ENCODE data around the gene NUAK2.
"Not testable (repeated sequence)": the region's sequence is repeated elsewhere in the genome, so short reads cannot be mapped to it uniquely, and the experiment has no call there.

The NUAK2 gene

DNA sequence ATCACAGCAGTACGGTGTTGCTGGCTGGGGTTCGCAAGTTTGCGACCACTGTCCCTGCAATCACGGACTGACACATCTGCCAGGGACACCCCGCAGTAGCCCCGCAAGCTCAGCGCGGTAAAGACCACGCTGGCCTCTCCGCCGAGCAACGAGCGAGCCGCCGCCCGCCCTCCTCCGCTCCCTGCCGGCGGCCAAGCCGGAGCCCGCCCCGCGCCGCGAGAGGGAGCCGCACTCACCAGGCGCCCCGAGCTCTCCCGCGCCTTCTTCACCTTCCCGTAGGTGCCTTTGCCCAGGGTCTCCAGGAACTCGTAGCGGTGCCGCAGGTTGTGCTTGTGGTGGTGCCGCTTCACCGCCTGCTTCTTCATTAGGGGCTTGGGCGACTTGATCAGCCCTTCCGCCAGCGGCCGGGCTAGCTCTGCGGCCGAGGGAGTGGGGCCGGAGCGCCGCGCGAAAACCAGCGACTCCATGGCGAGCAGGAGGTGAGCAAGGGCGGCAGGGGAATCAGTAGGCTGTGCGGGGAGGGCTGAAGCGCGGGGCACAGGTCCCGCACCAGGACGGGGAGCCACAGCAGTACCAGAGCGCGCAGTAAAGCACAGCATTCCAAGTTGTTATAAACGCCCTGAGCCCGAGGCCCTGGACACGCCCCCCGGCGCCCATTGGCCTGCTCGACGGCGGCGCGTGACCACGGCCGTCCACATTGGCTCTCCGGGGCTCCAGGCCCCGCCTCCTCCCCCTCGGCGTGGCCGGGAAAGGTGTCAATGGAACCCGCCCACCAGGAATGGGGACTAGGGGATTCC lies at the start of gene NUAK2:
Gene NUAK2 (minus strand): TSS at position 584 of the 797 bp plus-strand sequence. CDS start 117 bp downstream, at position 467.
- Histone ChIP-seq H3K4me1 (ENCODE audit: insufficient read depth, low read length) (peaks cover 45% of the 10 kb centered on the region), H3K36me3 (ENCODE audit: insufficient read depth, low read length) (0 out of 2 replicates have a peak, but pooled peaks cover 3% of the 10 kb centered on the region), H3K9ac (ENCODE audit: low read depth, low read length) (peak within 1 kb of the TSS; percentile 80), H3K9me3 (ENCODE audit: control insufficient read depth, insufficient read depth, low read length) (no peaks in the 10 kb centered on the region)

DNA sequence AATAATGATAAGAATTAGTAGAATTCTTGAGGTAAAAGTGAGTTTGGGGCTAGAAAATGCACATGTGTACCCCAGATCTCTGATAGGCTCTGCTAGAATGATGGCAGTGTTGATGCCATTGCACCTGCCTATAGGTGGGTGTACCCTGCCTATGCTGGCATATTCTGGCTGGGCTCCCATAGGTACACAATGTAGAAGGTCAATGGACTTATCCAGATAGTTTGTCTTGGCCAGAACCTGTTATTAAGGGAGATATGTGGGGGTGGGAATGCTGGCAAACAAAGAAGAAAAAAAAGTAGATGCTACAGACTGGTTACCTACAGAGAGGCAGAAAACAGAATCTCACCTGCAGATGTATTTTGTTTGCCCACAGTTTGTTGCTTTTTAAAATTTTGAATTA lies 49.2 kb upstream of the NUAK2 start:
- H3K4me1 ChIP-seq (ENCODE audit: insufficient read depth, low read length) = peaks cover 50% of the 10 kb centered on the region
- no peaks in the 10 kb centered on the region for H3K36me3 ChIP-seq (ENCODE audit: insufficient read depth, low read length)
- no peaks in the 10 kb centered on the region for H3K9me3 ChIP-seq (ENCODE audit: control insufficient read depth, insufficient read depth, low read length)
- H3K9ac ChIP-seq (ENCODE audit: low read depth, low read length) = no peak overlapping the region

DNA sequence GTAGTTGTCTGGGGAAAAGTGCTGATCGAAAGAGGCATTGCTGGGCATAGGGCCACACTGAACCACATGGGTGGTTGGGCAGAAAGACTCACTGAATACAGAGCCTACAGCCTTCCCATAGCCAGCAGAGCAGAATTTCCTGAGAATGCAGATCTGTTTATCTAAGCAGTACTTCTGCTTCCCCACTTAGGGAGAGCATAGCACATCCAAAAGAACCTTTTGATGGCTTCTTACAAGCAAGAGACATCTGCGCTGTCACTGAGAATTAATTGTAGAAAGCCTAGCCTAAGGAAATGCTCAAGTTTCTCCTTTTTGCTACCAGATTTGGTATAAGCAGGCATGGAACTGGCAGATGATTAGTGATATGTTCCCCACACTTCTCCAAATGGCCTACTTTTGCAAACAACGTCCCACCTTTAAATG lies 48.2 kb upstream of the NUAK2 start:
- no peaks in the 10 kb centered on the region for H3K36me3 ChIP-seq (ENCODE audit: insufficient read depth, low read length)
- H3K9ac ChIP-seq (ENCODE audit: low read depth, low read length) = no peak overlapping the region

DNA sequence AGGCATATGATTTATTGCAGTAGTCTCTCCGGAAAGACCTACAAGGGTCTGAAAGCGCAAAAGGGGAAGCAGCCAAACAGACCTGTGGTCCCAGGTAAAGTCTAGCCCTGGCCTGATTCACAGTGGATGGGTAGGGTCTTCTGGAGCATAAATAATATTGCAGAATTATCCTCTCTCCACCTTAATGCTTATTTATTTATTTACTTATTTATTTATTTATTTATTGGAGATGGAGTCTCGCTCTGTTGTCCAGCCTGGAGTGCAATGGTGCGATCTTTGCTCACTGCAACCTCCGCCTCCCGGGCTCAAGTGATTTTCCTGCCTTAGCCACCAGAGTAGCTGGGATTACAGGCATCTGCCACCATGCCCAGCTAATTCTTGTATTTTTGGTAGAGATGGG lies 46.9 kb upstream of the NUAK2 start:
- no peaks in the 10 kb centered on the region for H3K9me3 ChIP-seq (ENCODE audit: control insufficient read depth, insufficient read depth, low read length)
- no peaks in the 10 kb centered on the region for H3K36me3 ChIP-seq (ENCODE audit: insufficient read depth, low read length)
- no peak overlapping the region for H3K9ac ChIP-seq (ENCODE audit: low read depth, low read length)
- peaks cover 34% of the 10 kb centered on the region for H3K4me1 ChIP-seq (ENCODE audit: insufficient read depth, low read length)

More for the DNA sequence above, 48.2 kb upstream of the NUAK2 start:
- Histone ChIP-seq H3K4me1 (ENCODE audit: insufficient read depth, low read length) (peaks cover 46% of the 10 kb centered on the region), H3K9me3 (ENCODE audit: control insufficient read depth, insufficient read depth, low read length) (no peaks in the 10 kb centered on the region)

DNA sequence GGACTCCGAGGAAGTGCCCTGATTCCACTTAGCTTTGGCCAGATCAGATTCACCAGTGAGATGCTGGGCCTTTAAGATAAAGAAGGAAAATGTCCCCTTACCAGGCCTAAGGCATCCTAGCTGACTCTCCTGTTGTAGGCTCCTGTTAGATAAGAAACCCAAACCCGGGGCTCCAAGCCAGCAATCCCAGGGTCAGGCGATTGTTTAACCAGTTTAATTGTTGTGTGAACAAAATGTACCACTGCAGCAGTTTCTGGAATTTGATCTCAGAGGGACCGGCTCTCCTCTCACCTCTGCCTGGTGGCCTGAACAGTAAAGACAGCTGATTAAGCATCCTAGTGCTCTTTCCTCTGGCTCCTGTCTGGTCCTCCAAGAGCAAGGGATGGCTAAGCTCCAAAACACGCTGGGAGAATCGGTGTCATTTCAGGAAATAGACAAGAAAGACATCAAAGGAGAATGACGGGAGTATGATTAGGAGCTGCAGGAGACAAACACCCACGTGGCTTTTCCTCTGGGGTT lies 44.5 kb upstream of the NUAK2 start:
- H3K9me3 ChIP-seq (ENCODE audit: control insufficient read depth, insufficient read depth, low read length) = no peaks in the 10 kb centered on the region
- no peak overlapping the region for H3K9ac ChIP-seq (ENCODE audit: low read depth, low read length)
- H3K4me1 ChIP-seq (ENCODE audit: insufficient read depth, low read length) = peaks cover 17% of the 10 kb centered on the region
- H3K36me3 ChIP-seq (ENCODE audit: insufficient read depth, low read length) = no peaks in the 10 kb centered on the region

DNA sequence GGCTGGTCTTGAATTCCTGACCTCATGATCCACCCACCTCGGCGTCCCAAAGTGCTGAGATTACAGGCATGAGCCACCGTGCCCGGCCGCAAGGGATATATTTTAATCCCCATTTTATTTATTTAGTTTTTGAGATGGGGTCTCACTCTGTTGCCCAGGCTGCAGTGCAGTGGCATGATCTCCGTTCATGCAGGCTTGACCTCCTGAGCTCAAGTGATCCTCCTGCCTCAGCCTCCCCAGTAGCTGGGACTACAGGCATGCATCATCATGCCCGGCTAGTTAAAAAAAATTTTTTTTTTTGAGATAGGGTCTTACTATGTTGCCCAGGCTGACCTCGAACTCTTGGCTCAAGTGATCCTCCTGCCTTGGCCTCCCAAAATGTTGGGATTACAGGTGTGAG lies 43.5 kb upstream of the NUAK2 start:
- H3K4me1 ChIP-seq (ENCODE audit: insufficient read depth, low read length) = peaks cover 16% of the 10 kb centered on the region
- not testable (repeated sequence) for H3K9me3 ChIP-seq (ENCODE audit: control insufficient read depth, insufficient read depth, low read length); H3K9ac ChIP-seq (ENCODE audit: low read depth, low read length); H3K36me3 ChIP-seq (ENCODE audit: insufficient read depth, low read length)

DNA sequence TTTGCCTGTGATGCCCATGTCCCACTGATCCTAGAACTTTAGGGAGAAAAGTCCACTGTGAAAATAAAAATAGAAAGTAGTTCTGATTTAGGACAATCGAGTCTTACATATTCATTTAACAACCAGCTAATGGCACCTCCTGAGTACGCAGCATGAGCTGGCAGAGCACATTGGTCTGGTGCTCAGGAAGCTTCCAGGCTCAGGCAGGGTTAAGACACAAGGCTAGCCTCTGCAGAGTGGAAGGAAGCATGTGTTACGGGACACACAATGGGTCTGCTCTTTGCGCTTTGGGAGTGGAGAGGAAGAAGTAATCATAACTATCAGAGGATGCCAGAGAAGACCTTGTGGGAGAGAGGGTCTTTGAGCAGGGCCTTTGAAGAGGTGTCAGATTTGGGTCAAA lies 39.3 kb upstream of the NUAK2 start:
- Histone ChIP-seq H3K9me3 (ENCODE audit: control insufficient read depth, insufficient read depth, low read length) (no peaks in the 10 kb centered on the region), H3K36me3 (ENCODE audit: insufficient read depth, low read length) (no peaks in the 10 kb centered on the region), H3K4me1 (ENCODE audit: insufficient read depth, low read length) (peaks cover 28% of the 10 kb centered on the region), H3K9ac (ENCODE audit: low read depth, low read length) (no peak overlapping the region)

- no peak overlapping the region for H3K9ac ChIP-seq (ENCODE audit: low read depth, low read length)
- H3K36me3 ChIP-seq (ENCODE audit: insufficient read depth, low read length) = no peaks in the 10 kb centered on the region
- H3K9me3 ChIP-seq (ENCODE audit: control insufficient read depth, insufficient read depth, low read length) = no peaks in the 10 kb centered on the region
- peaks cover 28% of the 10 kb centered on the region for H3K4me1 ChIP-seq (ENCODE audit: insufficient read depth, low read length)
Measured at GRCh38 chr1:205359771-205360565, 38.4 kb upstream of the NUAK2 start.

GRCh38 chr1:205358579-205358978 lies 37.0 kb upstream of the NUAK2 start:
- Histone ChIP-seq H3K9me3 (ENCODE audit: control insufficient read depth, insufficient read depth, low read length) (no peaks in the 10 kb centered on the region), H3K9ac (ENCODE audit: low read depth, low read length) (no peak overlapping the region), H3K4me1 (ENCODE audit: insufficient read depth, low read length) (peaks cover 34% of the 10 kb centered on the region), H3K36me3 (ENCODE audit: insufficient read depth, low read length) (no peaks in the 10 kb centered on the region)

DNA sequence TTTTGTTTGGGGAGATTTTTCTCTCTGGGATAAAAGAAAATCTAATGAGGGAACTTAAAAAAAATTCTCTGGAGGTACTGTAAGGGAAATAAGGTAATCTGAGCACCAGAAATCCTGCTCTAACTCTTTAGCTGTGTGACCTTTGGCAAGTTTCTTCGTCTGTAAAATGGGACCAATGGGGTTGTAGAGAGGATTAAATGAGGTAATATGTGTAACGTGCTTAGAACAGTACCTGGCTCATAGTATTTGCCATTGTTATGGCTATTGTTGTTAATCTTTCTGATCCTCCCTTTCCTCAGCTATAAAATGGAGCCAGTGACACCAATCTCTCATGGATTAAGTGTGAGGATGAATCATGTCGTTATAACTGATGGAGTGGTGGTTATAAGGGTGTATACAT lies 36.0 kb upstream of the NUAK2 start:
- Histone ChIP-seq H3K36me3 (ENCODE audit: insufficient read depth, low read length) (no peaks in the 10 kb centered on the region), H3K9me3 (ENCODE audit: control insufficient read depth, insufficient read depth, low read length) (no peaks in the 10 kb centered on the region), H3K4me1 (ENCODE audit: insufficient read depth, low read length) (peaks cover 38% of the 10 kb centered on the region), H3K9ac (ENCODE audit: low read depth, low read length) (no peak overlapping the region)

- Histone ChIP-seq H3K9me3 (ENCODE audit: control insufficient read depth, insufficient read depth, low read length) (no peaks in the 10 kb centered on the region), H3K4me1 (ENCODE audit: insufficient read depth, low read length) (peaks cover 45% of the 10 kb centered on the region), H3K9ac (ENCODE audit: low read depth, low read length) (peak within 1 kb of the TSS; percentile 31), H3K36me3 (ENCODE audit: insufficient read depth, low read length) (no peaks in the 10 kb centered on the region)
Measured at GRCh38 chr1:205356440-205357139, 35.0 kb upstream of the NUAK2 start, which contains the start of gene KLHDC8A. Gene KLHDC8A, minus strand, starts transcription at chr1:205356922. Its CDS starts 13,318 bp downstream, at chr1:205343604.

DNA sequence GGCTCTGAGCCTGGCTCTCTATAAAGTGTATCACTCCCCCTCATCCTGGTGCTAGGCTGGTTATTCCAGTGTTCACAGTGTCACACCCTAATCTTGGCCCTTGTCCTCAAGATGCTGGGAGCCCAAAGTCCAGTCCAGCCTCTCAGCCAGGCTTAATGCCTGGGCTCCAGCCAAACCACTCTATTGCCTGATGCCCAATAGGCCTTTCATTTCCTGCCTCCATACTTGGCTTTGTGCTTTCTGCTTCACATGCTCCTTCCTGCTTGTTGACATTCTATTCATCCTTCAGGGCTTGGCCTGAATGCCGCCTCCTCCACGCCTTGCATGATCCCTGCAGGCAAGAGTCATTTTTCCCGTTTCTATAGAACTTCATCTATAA lies 33.5 kb upstream of the NUAK2 start:
- Histone ChIP-seq H3K36me3 (ENCODE audit: insufficient read depth, low read length) (no peaks in the 10 kb centered on the region), H3K4me1 (ENCODE audit: insufficient read depth, low read length) (peaks cover 56% of the 10 kb centered on the region), H3K9me3 (ENCODE audit: control insufficient read depth, insufficient read depth, low read length) (no peaks in the 10 kb centered on the region), H3K9ac (ENCODE audit: low read depth, low read length) (no peak overlapping the region)

DNA sequence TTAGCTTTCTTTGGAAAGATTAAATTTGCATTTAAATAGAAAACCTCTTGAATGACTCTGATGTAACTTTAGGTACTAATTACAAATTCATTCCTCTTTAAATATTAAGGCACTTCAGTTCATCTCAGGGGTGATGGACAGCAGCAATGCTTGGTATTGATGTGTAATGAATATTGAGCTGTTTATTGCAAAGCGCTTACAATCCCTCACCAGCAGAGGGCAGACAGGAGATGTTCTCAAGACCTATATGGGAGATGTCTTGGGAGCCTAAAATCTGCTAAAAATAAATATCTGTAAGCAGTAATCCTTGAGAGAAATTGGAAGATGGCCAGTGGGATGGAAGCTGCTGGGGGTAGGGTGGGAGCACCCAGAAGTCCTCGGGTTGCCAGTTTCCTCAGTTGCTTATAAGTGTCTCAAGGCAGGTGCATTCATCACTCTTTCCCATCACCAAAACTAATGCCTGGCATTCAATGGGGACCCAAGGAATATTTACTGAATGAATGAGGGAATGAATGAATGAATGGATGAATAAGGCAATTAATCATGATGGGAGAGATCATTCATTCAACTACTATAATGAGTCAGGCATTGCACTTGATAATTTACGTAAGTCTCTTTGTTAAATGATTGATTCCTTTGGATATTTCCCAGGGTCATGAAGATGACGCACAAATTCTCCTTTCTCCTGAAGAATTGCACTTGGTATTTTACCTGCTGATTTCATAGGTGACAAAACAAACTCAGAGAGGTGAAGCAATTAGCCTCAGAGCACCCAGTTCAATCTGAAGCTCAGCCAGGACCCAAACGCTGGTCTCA lies 32.9 kb upstream of the NUAK2 start:
- peaks cover 62% of the 10 kb centered on the region for H3K4me1 ChIP-seq (ENCODE audit: insufficient read depth, low read length)
- no peaks in the 10 kb centered on the region for H3K9me3 ChIP-seq (ENCODE audit: control insufficient read depth, insufficient read depth, low read length)
- no peaks in the 10 kb centered on the region for H3K36me3 ChIP-seq (ENCODE audit: insufficient read depth, low read length)
- H3K9ac ChIP-seq (ENCODE audit: low read depth, low read length) = no peak overlapping the region
